NCI-H2171 (cell line): Measurements from ENCODE around the gene HECW1.
"Not testable (repeated sequence)": the region's sequence is repeated elsewhere in the genome, so short reads cannot be mapped to it uniquely, and the experiment has no call there.

ENCODE experiments used
- DNase-seq: peaks from one replicate; lab custom pipeline; 2025; lab: John Stamatoyannopoulos, UW

Gene HECW1

GRCh38 chr7:43112459-43112940 is at the start of gene HECW1:
TSS of gene HECW1 (plus strand) at chr7:43112647. CDS start at chr7:43243906, 131,259 bp downstream.
- DNase-seq, result no peak

DNA sequence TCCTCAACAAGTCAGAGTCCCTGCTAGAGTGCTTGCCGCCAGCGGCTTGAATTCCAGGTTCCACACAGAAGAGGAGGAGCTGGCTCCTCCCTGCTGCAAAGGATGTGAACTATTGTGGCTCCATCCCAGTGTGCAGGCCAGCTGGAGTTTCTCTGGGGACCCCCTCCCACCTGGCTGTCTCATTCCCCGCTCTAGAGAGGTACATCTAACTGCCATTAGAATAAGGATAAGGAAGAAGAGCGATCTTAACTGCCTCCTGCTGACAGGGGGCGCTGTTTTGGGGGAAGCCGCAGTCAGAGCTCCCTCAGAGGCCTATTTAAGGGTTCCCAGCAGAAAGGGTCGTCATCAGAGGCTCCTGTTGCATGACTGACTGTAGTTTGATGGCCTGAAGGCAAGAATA is 40.8 kb upstream of the HECW1 start:
- DNase-seq, result no peak

- DNase-seq, result no peak
Measured at GRCh38 chr7:43072530-43072929, 39.9 kb upstream of the HECW1 start.

DNA sequence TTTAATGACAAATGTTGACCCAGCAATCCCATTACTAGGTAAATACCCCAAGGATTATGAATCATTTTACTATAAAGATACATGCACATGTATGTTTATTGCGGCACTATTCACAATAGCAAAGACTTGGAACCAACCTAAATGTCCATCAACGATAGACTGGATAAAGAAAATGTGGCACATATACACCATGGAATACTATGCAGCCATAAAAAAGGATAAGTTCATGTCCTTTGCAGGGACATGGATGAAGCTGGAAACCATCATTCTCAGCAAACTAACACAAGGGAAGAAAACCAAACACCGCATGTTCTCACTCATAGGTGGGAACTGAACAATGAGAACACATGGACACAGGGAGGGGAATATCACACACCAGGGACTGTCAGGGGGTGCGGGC is 38.6 kb upstream of the HECW1 start:
- DNase-seq, result not testable (repeated sequence)

- DNase-seq, result no peak
Measured at GRCh38 chr7:43076189-43076605, 36.2 kb upstream of the HECW1 start.

- DNase-seq, result no peak
Measured at GRCh38 chr7:43076606-43077005, 35.8 kb upstream of the HECW1 start.

GRCh38 chr7:43077285-43077684 is 35.2 kb upstream of the HECW1 start:
- DNase-seq, result no peak

GRCh38 chr7:43077732-43078391 is 34.6 kb upstream of the HECW1 start:
- DNase-seq, result no peak

- no peak for DNase-seq
Measured at GRCh38 chr7:43078794-43079193, 33.7 kb upstream of the HECW1 start.

DNA sequence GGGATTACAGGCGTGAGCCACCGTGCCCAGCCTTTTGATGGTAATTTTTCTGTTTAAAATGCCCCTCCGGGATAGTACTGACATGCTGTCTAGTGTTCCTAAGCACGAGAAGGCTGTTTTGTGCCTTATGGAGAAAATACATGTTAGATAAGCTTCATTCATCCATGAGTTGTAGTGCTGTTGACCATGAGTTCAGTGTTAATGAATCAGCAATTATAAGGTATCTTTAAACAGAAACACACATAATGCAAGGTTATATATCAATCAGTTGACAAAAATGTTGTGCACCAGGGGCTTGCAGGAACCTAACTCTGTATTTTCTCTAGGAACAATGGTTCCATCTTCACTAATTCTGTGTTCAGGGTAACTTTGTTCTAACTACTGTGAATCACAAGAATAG is 30.8 kb upstream of the HECW1 start:
- no peak for DNase-seq

DNA sequence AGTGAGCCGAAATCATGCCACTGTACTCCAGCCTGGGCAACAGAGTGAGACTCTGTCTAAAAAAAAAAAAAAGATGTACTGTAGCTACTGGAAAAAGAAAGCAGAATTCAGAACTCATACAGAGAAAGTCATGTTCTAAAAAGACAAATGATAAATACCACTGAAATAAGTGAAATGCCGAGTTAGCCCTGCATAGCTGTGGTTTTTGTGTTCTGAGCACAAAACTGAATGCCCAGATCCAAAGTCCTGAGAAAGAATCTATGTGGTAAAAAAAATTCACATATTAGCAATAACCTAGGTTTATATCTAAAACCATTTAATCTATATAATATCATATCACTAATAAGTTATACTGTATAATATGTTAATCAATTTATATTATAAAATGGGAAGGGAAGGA is 29.3 kb upstream of the HECW1 start:
- no peak for DNase-seq

DNA sequence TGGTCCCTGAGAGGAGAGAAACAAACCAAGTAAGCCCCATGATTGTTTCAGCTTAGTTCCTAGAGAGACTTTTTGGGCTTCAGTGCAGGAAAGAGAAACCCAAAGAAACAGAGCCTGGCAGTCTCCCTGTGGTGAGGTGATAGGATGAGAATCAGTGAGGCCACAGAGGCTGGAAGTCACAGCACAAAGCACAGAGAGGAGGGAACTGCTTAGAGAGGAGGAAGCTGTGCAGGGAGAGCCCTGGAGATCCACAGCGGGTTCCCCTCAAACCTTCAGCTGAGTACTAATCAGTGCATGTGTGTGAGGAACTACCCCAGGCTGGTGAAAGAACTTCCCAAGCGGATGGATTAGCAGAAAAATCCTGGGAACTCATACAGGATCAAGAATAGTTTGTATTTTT is 27.4 kb upstream of the HECW1 start:
- DNase-seq, result no peak

- DNase-seq, result no peak
Measured at GRCh38 chr7:43085992-43086391, 26.5 kb upstream of the HECW1 start.

DNA sequence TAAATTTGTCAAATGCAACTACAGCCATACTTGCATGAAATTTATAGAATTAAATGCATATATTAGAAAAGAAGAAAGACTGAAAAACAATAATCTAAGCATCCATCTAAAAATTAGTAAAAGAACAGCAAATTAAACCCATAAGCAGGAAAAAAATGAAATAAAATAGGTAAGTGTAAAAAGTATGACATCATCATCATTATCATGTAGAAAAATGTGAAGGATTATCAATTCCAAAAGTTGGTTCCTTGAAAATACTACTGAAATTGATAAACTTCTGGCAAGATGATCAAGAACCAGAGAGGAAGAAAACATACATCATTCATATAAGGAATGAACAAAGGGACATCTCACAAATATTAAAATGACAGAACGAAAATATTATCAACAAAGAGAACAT is 19.6 kb upstream of the HECW1 start:
- DNase-seq, result no peak

DNA sequence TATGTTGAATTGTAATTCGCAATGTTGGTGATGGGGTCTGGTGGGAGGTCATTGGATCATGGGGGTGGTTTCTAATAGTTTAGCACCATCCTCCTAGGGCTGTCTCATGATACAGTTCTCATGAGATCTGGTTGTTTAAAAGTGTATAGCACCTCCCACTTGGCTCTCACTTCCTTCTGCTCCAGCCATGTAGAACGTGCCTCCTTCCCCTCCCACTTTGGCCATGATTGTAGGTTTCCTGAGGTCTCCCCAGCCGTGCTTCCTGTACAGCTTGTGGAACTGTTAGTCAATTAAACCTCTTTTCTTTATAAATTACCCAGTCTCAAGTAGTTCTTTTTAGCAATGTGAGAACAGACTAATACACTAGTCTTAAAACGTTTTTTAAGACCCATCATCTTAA is 15.6 kb upstream of the HECW1 start:
- no peak for DNase-seq

GRCh38 chr7:43099750-43100149 is 12.7 kb upstream of the HECW1 start:
- no peak for DNase-seq

- DNase-seq, result no peak
Measured at GRCh38 chr7:43104874-43105520, 7.5 kb upstream of the HECW1 start.

DNA sequence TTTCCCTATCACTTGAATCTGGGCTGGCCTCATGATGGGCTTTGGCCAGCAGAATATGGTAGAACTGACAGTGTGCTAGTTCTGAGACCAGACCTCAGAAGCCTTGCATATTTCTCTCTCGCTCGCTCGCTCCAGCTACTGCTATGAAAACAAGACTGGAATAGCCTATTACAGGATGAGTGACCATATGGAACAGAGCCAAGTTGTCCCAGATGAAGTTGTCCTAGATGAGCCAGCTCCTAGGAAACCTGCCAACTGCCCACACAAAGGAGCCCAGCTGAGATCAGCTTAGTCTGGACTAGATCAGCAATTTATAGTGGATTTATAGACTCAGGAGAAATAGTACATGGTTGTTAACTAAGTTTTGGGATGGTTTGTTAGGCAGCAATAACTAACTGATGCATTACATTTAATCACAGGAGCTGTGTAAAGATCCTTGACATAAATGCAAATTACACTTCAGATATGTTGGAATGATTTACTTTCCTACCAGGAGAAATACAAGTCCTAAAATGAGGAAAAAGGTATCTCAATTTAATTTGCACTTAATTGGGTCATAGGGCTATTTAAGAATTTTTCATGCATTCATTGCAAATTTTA is 6.8 kb upstream of the HECW1 start:
- no peak for DNase-seq

DNA sequence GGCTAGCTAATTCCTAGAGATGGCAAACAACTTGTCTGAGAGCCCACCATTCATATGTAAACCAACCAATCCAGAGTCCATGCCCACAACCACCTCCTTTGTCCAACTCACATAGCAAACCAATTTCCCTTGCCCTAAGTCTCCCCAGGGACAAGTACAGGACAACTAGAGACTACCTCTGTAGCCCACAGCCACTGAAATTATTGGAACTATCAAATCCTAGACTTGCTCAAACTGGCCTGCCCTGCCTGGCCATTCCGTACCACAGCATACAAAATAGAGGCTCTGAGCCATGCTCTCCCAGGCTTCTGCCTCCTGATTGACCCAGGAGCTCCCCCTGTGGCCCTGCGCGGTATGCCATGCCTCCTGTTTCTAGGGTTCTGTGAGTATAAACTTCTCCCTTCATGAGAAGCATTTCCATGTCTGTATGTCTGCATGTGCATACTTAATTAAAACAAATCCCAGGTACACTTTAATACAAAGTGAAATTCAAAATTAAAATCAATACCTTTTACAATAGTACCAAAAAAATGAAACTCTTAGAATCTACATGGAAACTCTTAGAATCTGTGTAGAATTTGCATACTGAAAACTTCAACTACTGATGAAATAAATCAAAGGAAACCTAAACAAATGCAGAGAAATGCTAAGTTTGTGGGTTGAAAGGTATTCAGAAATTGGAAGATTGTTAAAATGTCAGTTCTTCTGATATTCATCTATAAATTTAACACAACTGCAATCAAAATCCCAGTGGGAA is 4.0 kb upstream of the HECW1 start:
- DNase-seq, result peak; percentile 38

GRCh38 chr7:43110791-43111535 is 1.5 kb upstream of the HECW1 start:
- DNase-seq, result no peak

DNA sequence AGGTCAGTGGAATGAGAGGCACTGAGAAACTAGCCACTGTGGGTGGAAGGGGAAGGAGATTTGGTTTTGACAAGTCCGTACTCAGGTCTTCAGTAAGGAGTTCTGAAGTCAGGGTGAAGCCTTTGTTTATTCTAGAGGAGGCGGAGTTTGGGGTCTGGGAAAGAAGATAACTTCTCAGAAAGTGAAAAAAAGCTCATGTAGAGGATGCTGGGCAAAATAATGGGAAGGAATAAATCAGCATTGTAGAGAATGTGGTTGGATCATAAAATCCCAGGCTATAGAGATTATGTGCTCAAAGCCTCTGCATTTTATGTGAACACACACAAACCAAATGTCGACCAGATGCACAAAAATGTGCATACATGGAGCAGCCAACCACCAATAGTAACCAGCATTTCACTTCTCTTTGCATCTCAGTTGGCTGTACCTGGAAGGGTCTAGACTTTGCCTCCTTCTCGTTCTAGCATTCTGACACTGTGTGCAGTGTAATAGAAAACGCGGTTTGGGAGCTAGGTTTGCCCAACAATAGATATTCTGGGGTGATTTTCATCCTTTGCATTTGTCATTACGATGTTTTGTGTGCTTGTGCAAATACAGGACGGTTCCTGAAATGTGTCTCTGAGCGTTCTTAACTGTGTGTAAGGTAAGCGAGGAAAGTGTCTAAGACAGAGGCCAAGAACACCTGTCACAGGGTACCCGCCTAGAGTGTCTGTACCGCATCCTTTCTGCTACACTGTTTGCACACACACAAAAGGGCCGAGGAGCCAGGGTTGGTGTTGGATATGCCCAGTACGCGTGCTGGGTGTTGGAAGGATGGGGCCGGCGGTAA is 603 bp upstream of the HECW1 start:
- DNase-seq, result no peak
